Lung (tissue), 12 donors: Measurements from ENCODE around the gene FADS1. TPM values are rescaled to one million over a fixed set of nuclear protein-coding genes. Genes with fewer than 3 reads are reported as not detected.

Experiments used
- ATAC-seq: fragments of 200-7000 bp; cut with Tn5 transposase; one replicate; pipeline ENCODE4 v1.9.1; 2020; ENCODE audit warnings: moderate number of reproducible peaks; ENCODE audit not compliant: insufficient read depth, low FRiP score
- DNase-seq, 3 donors: peaks; one replicate each; pipeline ENCODE4 v3.0.0-alpha.2; 2013 to 2017
- H3K27ac ChIP-seq, 2 donors: one replicate each; pipeline ENCODE4 v1.5.1; 2013; ENCODE audit warnings: mild to moderate bottlenecking in 2 of 2, moderate library complexity in 2 of 2, control low read depth in 1 of 2, inconsistent platforms in 1 of 2, low read depth in 1 of 2, low read length in 1 of 2
- H3K27me3 ChIP-seq, 3 donors: one replicate each; pipeline ENCODE4 v1.5.1; 2013; ENCODE audit warnings: low read length in 2 of 3; ENCODE audit not compliant: control insufficient read depth in 3 of 3, insufficient read depth in 3 of 3
- H3K36me3 ChIP-seq, 4 donors: one replicate each; pipeline ENCODE4 v1.5.1; 2013; ENCODE audit warnings: low read length in 4 of 4, mild to moderate bottlenecking in 1 of 4, moderate library complexity in 1 of 4; ENCODE audit not compliant: control insufficient read depth in 4 of 4, insufficient read depth in 4 of 4
- H3K4me1 ChIP-seq, 5 donors: one replicate each; pipeline ENCODE4 v1.5.1; 2013; ENCODE audit warnings: low read length in 5 of 5, mild to moderate bottlenecking in 2 of 5, moderate library complexity in 1 of 5; ENCODE audit not compliant: control insufficient read depth in 5 of 5, insufficient read depth in 5 of 5
- H3K4me3 ChIP-seq: one replicate; pipeline ENCODE4 v1.5.1; 2013; ENCODE audit warnings: mild to moderate bottlenecking, control low read depth, moderate library complexity
- H3K9ac ChIP-seq, 2 donors: one replicate each; pipeline ENCODE4 v1.5.1; 2013; ENCODE audit warnings: low read length in 2 of 2, control low read depth in 1 of 2; ENCODE audit not compliant: insufficient read depth in 1 of 2
- H3K9me3 ChIP-seq, 4 donors: one replicate each; pipeline ENCODE4 v1.5.1; 2013; ENCODE audit warnings: low read length in 3 of 4, mild to moderate bottlenecking in 1 of 4, moderate library complexity in 1 of 4; ENCODE audit not compliant: control insufficient read depth in 4 of 4, insufficient read depth in 3 of 4
- CTCF ChIP-seq: IDR thresholded peaks from 2 replicates; pipeline ENCODE4 v1.5.1; 2012; ENCODE audit warnings: mild to moderate bottlenecking; ENCODE audit errors: control extremely low read depth, extremely low read depth
- WGBS, 2 donors: extraction: QIAGEN DNeasy Blood & Tissue Kit; methylation state at CpG; one replicate each; pipeline ENCODE4 v1.1.7; 2013; 5-methylcytosine and 5-hydroxymethylcytosine counted together
- polyA plus RNA-seq, 2 donors: library from polyadenylated mRNA; stranded (reverse); fragments of 200-250 nt; gene quantifications; one replicate each; pipeline ENCODE4 v1.2.1, GENCODE V29; 2013
- total RNA-seq, 2 donors: library from RNA; depleted of rRNA in 1 of 2; stranded (reverse); fragments of >200 nt in 1 of 2; gene quantifications; one replicate each; pipeline ENCODE4 v1.2.1, GENCODE V29; 2014 to 2021
- donor health status: control.
- donor health status: control.
- donor health status: Bipolar disorder and iron deficiency.
- donor health status: healthy.
- donor health status: DM: yes; HTN: yes; CAD: no.

Gene FADS1
- total and polyA plus RNA-seq, 4 donors = 35.1 to 102 (median 45.0) TPM

GRCh38 chr11:61837411-61838005, 20.7 kb upstream of the FADS1 start:
- Histone ChIP-seq H3K27ac (no peak overlapping the region), H3K36me3 (peaks cover 0 to 14% (median 9%) of the 10 kb centered on the region in 4 donors), H3K27me3 (no peaks in the 10 kb centered on the region), H3K9me3 (peaks cover 0 to 2% (median 0%) of the 10 kb centered on the region in 4 donors), H3K4me1 (peaks cover 0 to 6% (median 4%) of the 10 kb centered on the region in 5 donors), H3K9ac (no peak overlapping the region), H3K4me3 (no peak overlapping the region)
- no peak for ATAC-seq
- WGBS, 2 donors = 95 to 96% methylated on average over 15 of the region's 15 CpGs
- no peak for TF ChIP-seq CTCF
- no peak for DNase-seq

GRCh38 chr11:61836193-61836592, 19.4 kb upstream of the FADS1 start:
- H3K9ac ChIP-seq = no peak overlapping the region
- no peak overlapping the region for H3K4me3 ChIP-seq
- peaks cover 0 to 8% (median 5%) of the 10 kb centered on the region in 4 donors for H3K36me3 ChIP-seq
- H3K27me3 ChIP-seq = no peaks in the 10 kb centered on the region
- 96 to 98% methylated on average over 8 of the region's 8 CpGs for WGBS, 2 donors
- peaks cover 0 to 8% (median 4%) of the 10 kb centered on the region in 5 donors for H3K4me1 ChIP-seq
- no peak for TF ChIP-seq CTCF
- H3K9me3 ChIP-seq = peaks cover 0 to 2% (median 0%) of the 10 kb centered on the region in 4 donors
- no peak overlapping the region for H3K27ac ChIP-seq
- DNase-seq = no peak
- no peak for ATAC-seq

- Histone ChIP-seq H3K27ac (peak overlapping the region; percentile 56 to 83), H3K9me3 (no peaks in the 10 kb centered on the region), H3K36me3 (no peaks in the 10 kb centered on the region), H3K4me3 (no peak overlapping the region), H3K9ac (no peak overlapping the region), H3K4me1 (peaks cover 0 to 20% (median 12%) of the 10 kb centered on the region in 5 donors), H3K27me3 (no peaks in the 10 kb centered on the region)
- WGBS, 2 donors = 28 to 44% methylated on average over 12 of the region's 12 CpGs
- ATAC-seq (peak; percentile 75), DNase-seq (peak; percentile 79 to 85 (median 79))
- no peak for TF ChIP-seq CTCF
Measured at GRCh38 chr11:61834278-61835048, 17.7 kb upstream of the FADS1 start.
